HepG2 (cell line): ENCODE measurements around the gene NUDT22. TPM values are rescaled to one million over a fixed set of nuclear protein-coding genes. Genes with fewer than 3 reads are reported as not detected.

ENCODE experiments used
- DNMT3B ChIP-seq: conservative IDR thresholded peaks from 2 replicates; pipeline ENCODE4 v1.6.1; 2016; ENCODE audit warnings: missing biosample characterization, control low read depth
- EEA1 ChIP-seq: sonication (generic); formaldehyde crosslinking; IDR thresholded peaks from 2 replicates; pipeline ENCODE4 v1.5.1; 2020; ENCODE audit warnings: mild to moderate bottlenecking, missing genetic modification reagents, borderline replicate concordance
- KLF6 ChIP-seq: IDR thresholded peaks from 2 replicates; pipeline ENCODE4 v1.8.0; 2016; ENCODE audit warnings: missing biosample characterization, missing genetic modification reagents
- MTA1 ChIP-seq: sonication (generic); formaldehyde crosslinking; IDR thresholded peaks from 2 replicates; pipeline ENCODE4 v1.4.0; 2020; ENCODE audit warnings: missing genetic modification reagents, mild to moderate bottlenecking, borderline replicate concordance
- NFE2L1 ChIP-seq: sonication (generic); formaldehyde crosslinking; IDR thresholded peaks from 2 replicates; pipeline ENCODE4 v1.4.0; 2020; ENCODE audit warnings: missing genetic modification reagents, mild to moderate bottlenecking, borderline replicate concordance
- NKX3-1 ChIP-seq: sonication (generic); formaldehyde crosslinking; IDR thresholded peaks from 2 replicates; pipeline ENCODE4 v1.5.0; 2020; ENCODE audit warnings: missing genetic modification reagents
- POLR2G ChIP-seq: fragments of 200-400 bp; formaldehyde crosslinking; IDR thresholded peaks from 2 replicates; pipeline ENCODE4 v1.6.1; 2018; ENCODE audit warnings: mild to moderate bottlenecking, low read depth, low read length, moderate library complexity
- PRPF4 ChIP-seq: fragments of 200-400 bp; formaldehyde crosslinking; IDR thresholded peaks from 2 replicates; pipeline ENCODE4 v1.6.1; 2016; ENCODE audit warnings: low read length, low read depth; ENCODE audit not compliant: poor library complexity, severe bottlenecking
- SALL1 ChIP-seq: sonication (generic); formaldehyde crosslinking; IDR thresholded peaks from 2 replicates; pipeline ENCODE4 v1.8.0; 2022; ENCODE audit warnings: mild to moderate bottlenecking, missing genetic modification reagents
- SRY ChIP-seq: sonication (generic); formaldehyde crosslinking; IDR thresholded peaks from 2 replicates; pipeline ENCODE4 v1.8.0; 2022; ENCODE audit warnings: mild to moderate bottlenecking, missing genetic modification reagents
- TBX2 ChIP-seq: sonication (generic); formaldehyde crosslinking; IDR thresholded peaks from 2 replicates; pipeline ENCODE4 v1.5.0; 2020; ENCODE audit warnings: missing genetic modification reagents, mild to moderate bottlenecking, borderline replicate concordance
- TCF7L2 ChIP-seq: IDR thresholded peaks from 2 replicates; pipeline ENCODE4 v1.6.1; 2011; ENCODE audit warnings: mild to moderate bottlenecking, low read depth, low read length, moderate library complexity
- YEATS4 ChIP-seq: sonication (generic); formaldehyde crosslinking; IDR thresholded peaks from 2 replicates; pipeline ENCODE4 v1.4.0; 2020; ENCODE audit warnings: missing genetic modification reagents, borderline replicate concordance
- ZNF557 ChIP-seq: sonication (generic); formaldehyde crosslinking; IDR thresholded peaks from 2 replicates; pipeline ENCODE4 v1.4.0; 2020; ENCODE audit warnings: missing genetic modification reagents
- ZSCAN25 ChIP-seq: sonication (generic); formaldehyde crosslinking; IDR thresholded peaks from 2 replicates; pipeline ENCODE4 v1.8.0; 2022; ENCODE audit warnings: mild to moderate bottlenecking, missing genetic modification reagents
- polyA plus RNA-seq, 8 experiments: library from polyadenylated mRNA; depleted of rRNA in 3 of 8; stranded (reverse) in 7 of 8; unstranded in 1 of 8; fragments of >200 nt; fragmentation: Illumina TruSeq in 4 of 8; extraction: Trizol in 4 of 8; gene quantifications; 2 replicates each; pipeline versions ENCODE4 v1.2.1 to v1.2.3, GENCODE V29; 2011 to 2016; ENCODE audit warnings: low read depth in 4 of 8, missing spikeins in 1 of 8, mixed read lengths in 1 of 8; ENCODE audit not compliant: insufficient read depth in 1 of 8
- total RNA-seq, 5 experiments: library from RNA; depleted of rRNA; stranded (reverse); fragments of >200 nt; fragmentation: Illumina TruSeq; extraction: Trizol; gene quantifications; 2 replicates each; pipeline ENCODE4 v1.2.3, GENCODE V29; 2016; ENCODE audit warnings: low read depth in 1 of 5
- TF ChIP-seq, protein P1 (sequence below): sonication (generic); formaldehyde crosslinking; IDR thresholded peaks from 2 replicates; pipeline ENCODE4 v1.4.0; 2020; ENCODE audit warnings: missing genetic modification reagents
- TF ChIP-seq, protein P2 (sequence below), 2 experiments: sonication (generic) in 1 of 2; formaldehyde crosslinking in 1 of 2; IDR thresholded peaks; 2 replicates each; pipeline versions ENCODE4 v1.6.1 to v1.9.0; 2014 to 2022; ENCODE audit warnings: antibody characterized with exemption in 1 of 2, borderline replicate concordance in 1 of 2, inconsistent platforms in 1 of 2, low read depth in 1 of 2, missing genetic modification reagents in 1 of 2
- TF ChIP-seq, protein P3 (sequence below): sonication (generic); formaldehyde crosslinking; IDR thresholded peaks from 2 replicates; pipeline ENCODE4 v1.4.0; 2020; ENCODE audit warnings: missing genetic modification reagents, mild to moderate bottlenecking, borderline replicate concordance

NUDT22 gene
- total and polyA plus RNA-seq, 2 of the 13 experiments (the other 11 are each of a cell fraction or from before 2014, with no cell fraction given) = 33.5 to 39.8 TPM

DNA sequence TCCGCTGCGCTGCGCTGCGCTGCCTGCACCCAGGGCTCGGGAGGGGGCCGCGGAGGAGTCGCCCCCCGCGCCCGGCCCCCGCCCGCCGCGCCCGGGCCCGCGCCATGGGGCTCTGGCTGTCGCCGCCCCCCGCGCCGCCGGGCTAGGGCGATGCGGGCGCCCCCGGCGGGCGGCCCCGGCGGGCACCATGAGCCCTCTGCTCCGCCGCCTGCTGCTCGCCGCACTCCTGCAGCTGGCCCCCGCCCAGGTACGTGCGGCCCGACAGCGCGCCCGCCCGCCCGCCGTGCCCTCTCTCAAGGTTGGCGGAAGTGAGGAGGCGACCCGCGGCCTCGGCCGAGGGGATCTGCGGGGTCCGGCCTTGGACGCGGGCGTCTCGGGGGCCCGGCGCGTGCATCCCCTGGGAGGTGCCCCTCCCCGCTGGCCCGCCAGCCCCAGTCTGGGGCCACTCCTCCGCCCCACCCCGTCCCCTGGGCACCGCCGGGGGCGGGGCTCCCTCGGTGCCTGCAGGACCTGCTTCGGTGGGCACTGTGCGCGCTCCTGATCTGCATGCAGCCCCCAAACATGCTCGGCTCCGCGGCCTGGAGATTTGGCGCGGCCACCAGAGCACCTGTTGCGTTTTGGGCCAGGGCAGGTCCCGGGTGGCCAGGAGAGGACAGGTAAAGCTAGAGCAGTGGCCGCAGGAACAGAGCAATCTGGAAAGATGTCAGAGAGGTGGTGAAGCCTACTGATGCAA lies 8.7 kb downstream of the NUDT22 start (continued):
- TF ChIP-seq NKX3-1 (CRISPR knock-in tag) (no peak), EEA1 (CRISPR knock-in tag) (0 out of 2 replicates have a peak, but pooled peaks have one; percentile 32), SRY (CRISPR knock-in tag) (no peak), DNMT3B (CRISPR knock-in tag) (no peak), ZNF557 (CRISPR knock-in tag) (no peak), POLR2G (peak; percentile 49; the same call in 1 of the 2 replicates), TCF7L2 (no peak), MTA1 (CRISPR knock-in tag) (no peak), TBX2 (CRISPR knock-in tag) (peak; percentile 66; the same call in 1 of the 2 replicates), SALL1 (CRISPR knock-in tag) (peak; percentile 46; the same call in 1 of the 2 replicates), PRPF4 (no peak), ZSCAN25 (CRISPR knock-in tag) (peak; percentile 51; the same call in 1 of the 2 replicates), KLF6 (CRISPR knock-in tag) (no peak), NFE2L1 (CRISPR knock-in tag) (no peak), YEATS4 (CRISPR knock-in tag) (peak; percentile 63; the same call in 1 of the 2 replicates)
- TF ChIP-seq, protein P1, sequence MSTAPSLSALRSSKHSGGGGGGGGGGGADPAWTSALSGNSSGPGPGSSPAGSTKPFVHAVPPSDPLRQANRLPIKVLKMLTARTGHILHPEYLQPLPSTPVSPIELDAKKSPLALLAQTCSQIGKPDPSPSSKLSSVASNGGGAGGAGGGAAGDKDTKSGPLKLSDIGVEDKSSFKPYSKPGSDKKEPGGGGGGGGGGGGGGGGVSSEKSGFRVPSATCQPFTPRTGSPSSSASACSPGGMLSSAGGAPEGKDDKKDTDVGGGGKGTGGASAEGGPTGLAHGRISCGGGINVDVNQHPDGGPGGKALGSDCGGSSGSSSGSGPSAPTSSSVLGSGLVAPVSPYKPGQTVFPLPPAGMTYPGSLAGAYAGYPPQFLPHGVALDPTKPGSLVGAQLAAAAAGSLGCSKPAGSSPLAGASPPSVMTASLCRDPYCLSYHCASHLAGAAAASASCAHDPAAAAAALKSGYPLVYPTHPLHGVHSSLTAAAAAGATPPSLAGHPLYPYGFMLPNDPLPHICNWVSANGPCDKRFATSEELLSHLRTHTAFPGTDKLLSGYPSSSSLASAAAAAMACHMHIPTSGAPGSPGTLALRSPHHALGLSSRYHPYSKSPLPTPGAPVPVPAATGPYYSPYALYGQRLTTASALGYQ (CRISPR knock-in tag) = no peak
- TF ChIP-seq, protein P2, sequence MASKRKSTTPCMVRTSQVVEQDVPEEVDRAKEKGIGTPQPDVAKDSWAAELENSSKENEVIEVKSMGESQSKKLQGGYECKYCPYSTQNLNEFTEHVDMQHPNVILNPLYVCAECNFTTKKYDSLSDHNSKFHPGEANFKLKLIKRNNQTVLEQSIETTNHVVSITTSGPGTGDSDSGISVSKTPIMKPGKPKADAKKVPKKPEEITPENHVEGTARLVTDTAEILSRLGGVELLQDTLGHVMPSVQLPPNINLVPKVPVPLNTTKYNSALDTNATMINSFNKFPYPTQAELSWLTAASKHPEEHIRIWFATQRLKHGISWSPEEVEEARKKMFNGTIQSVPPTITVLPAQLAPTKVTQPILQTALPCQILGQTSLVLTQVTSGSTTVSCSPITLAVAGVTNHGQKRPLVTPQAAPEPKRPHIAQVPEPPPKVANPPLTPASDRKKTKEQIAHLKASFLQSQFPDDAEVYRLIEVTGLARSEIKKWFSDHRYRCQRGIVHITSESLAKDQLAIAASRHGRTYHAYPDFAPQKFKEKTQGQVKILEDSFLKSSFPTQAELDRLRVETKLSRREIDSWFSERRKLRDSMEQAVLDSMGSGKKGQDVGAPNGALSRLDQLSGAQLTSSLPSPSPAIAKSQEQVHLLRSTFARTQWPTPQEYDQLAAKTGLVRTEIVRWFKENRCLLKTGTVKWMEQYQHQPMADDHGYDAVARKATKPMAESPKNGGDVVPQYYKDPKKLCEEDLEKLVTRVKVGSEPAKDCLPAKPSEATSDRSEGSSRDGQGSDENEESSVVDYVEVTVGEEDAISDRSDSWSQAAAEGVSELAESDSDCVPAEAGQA (IDR thresholded peaks at IDR 0.05; ENCODE audit: low read depth) = no peak
- TF ChIP-seq, protein P2 (CRISPR knock-in tag; IDR thresholded peaks at IDR 0.05; ENCODE audit: borderline replicate concordance) = no peak
- TF ChIP-seq, protein P3, sequence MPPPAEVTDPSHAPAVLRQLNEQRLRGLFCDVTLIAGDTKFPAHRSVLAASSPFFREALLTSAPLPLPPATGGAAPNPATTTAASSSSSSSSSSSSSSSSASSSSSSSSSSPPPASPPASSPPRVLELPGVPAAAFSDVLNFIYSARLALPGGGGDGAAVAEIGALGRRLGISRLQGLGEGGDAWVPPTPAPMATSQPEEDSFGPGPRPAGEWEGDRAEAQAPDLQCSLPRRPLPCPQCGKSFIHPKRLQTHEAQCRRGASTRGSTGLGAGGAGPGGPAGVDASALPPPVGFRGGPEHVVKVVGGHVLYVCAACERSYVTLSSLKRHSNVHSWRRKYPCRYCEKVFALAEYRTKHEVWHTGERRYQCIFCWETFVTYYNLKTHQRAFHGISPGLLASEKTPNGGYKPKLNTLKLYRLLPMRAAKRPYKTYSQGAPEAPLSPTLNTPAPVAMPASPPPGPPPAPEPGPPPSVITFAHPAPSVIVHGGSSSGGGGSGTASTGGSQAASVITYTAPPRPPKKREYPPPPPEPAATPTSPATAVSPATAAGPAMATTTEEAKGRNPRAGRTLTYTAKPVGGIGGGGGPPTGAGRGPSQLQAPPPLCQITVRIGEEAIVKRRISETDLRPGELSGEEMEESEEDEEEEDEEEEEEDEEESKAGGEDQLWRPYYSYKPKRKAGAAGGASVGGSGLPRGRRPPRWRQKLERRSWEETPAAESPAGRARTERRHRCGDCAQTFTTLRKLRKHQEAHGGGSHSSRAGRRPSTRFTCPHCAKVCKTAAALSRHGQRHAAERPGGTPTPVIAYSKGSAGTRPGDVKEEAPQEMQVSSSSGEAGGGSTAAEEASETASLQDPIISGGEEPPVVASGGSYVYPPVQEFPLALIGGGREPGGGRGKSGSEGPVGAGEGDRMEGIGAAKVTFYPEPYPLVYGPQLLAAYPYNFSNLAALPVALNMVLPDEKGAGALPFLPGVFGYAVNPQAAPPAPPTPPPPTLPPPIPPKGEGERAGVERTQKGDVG (CRISPR knock-in tag) = no peak
